ENCODE data around the gene ZNF485. TPM values are rescaled to one million over a fixed set of nuclear protein-coding genes. Genes with fewer than 3 reads are reported as not detected.

Gene ZNF485
- total and polyA plus RNA-seq, 2 of the 8 experiments (the other 6 are each of a cell fraction or from before 2014, with no cell fraction given), result 2.5 to 8.2 TPM

DNA sequence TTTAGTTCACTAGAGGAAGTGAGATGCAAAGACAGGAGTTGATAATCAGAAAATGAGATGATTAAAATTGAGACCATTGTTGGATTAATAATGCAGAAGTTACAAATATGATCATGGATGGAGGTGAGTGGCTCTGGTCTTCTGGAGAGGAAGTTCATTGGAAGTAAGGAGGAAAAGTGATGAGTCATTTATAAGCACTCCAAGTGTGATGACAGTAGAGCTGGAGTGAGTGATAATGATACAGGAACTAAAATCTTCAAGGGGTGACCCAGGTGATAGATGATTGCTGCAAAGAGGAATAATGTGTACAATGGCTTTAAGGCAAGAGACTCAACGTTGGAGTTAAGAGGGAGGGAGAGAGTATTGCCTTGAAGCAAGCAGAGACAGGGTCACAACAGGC lies 21.7 kb downstream of the ZNF485 start:
- H3K23ac ChIP-seq (ENCODE audit: insufficient read length), result no peak overlapping the region
- H2AFZ ChIP-seq (ENCODE audit: low read length), result no peak overlapping the region
- H3K23me2 ChIP-seq (ENCODE audit: low read depth, low read length), result no peaks in the 10 kb centered on the region
- H4K20me1 ChIP-seq (replicated peaks in 1 of 2; ENCODE audit: control insufficient read depth in 1 of 2, insufficient read depth in 2 of 2, low read length in 2 of 2), result no peaks in the 10 kb centered on the region
- H3K4ac ChIP-seq (replicated peaks; ENCODE audit: insufficient read length, low read depth, low read length), result no peak overlapping the region
- no peak overlapping the region for H2BK120ac ChIP-seq (replicated peaks; ENCODE audit: low read depth, low read length)
- peaks cover 0 to 16% of the 10 kb centered on the region in 2 experiments; a peak in 2 of 4 replicates for H3K9me3 ChIP-seq (ENCODE audit: insufficient read depth in 2 of 2, low read depth in 1 of 2, low read length in 1 of 2)
- H3K27me3 ChIP-seq (replicated peaks in 1 of 4; ENCODE audit: control insufficient read depth in 3 of 4, extremely low read depth in 1 of 4, insufficient read depth in 3 of 4, low read length in 3 of 4), result no peaks in the 10 kb centered on the region
- no peak overlapping the region for H3K14ac ChIP-seq (ENCODE audit: insufficient read length)
- no peak overlapping the region for H3K27ac ChIP-seq (ENCODE audit: low read depth, low read length)
- no peak overlapping the region for H2BK15ac ChIP-seq (ENCODE audit: low read length)
- H3K56ac ChIP-seq (replicated peaks; ENCODE audit: insufficient read length, low read depth, low read length), result no peak overlapping the region
- no peak overlapping the region for H4K5ac ChIP-seq (ENCODE audit: insufficient read length, low read depth, low read length)
- H3K4me3 ChIP-seq (ENCODE audit: extremely low read depth in 1 of 4, insufficient read depth in 2 of 4, low read depth in 3 of 4, low read length in 4 of 4), result no peak overlapping the region
- H3K36me3 ChIP-seq (ENCODE audit: control insufficient read depth in 2 of 4, insufficient read depth in 4 of 4, low read length in 3 of 4), result no peaks in the 10 kb centered on the region
- H2BK20ac ChIP-seq (ENCODE audit: low read length), result no peak overlapping the region
- no peaks in the 10 kb centered on the region for H3K79me1 ChIP-seq (ENCODE audit: low read depth, low read length)
- DNase-seq (ENCODE audit: low read depth in 1 of 2, low spot score in 2 of 2) (no peak), FAIRE-seq (no peak)
- no peak overlapping the region for H4K8ac ChIP-seq (ENCODE audit: extremely low read depth, insufficient read depth, low read length)
- H3K9ac ChIP-seq (replicated peaks in 1 of 4; ENCODE audit: extremely low read depth in 1 of 4, low read depth in 3 of 4, low read length in 3 of 4), result no peak overlapping the region
- no peaks in the 10 kb centered on the region for H3K4me1 ChIP-seq (replicated peaks in 1 of 4; ENCODE audit: control insufficient read depth in 3 of 4, insufficient read depth in 4 of 4, low read length in 3 of 4)
- H2AK5ac ChIP-seq (ENCODE audit: low read depth, low read length), result no peak overlapping the region
- H2BK12ac ChIP-seq (ENCODE audit: low read depth, low read length), result no peak overlapping the region
- H4K91ac ChIP-seq (replicated peaks; ENCODE audit: insufficient read length, low read length), result no peak overlapping the region
- H3K18ac ChIP-seq (ENCODE audit: extremely low read depth, low read length), result no peak overlapping the region
- CTCF ChIA-PET (ENCODE audit: partially characterized antibody), result no interaction called here
- POLR2A ChIA-PET (ENCODE audit: partially characterized antibody), result no interaction called here
- no peak overlapping the region for H2BK5ac ChIP-seq (ENCODE audit: low read depth, low read length)
- H3K79me2 ChIP-seq (ENCODE audit: control insufficient read depth in 1 of 2, insufficient read depth in 2 of 2, low read length in 2 of 2), result no peaks in the 10 kb centered on the region
- H3K4me2 ChIP-seq (ENCODE audit: insufficient read depth in 1 of 2, low read depth in 2 of 2, low read length in 2 of 2), result no peak overlapping the region
- WGBS, 2 experiments (ENCODE audit: extremely low coverage in 1 of 2, insufficient coverage in 1 of 2, insufficient read length in 1 of 2, insufficient replicate concordance in 2 of 2, low coverage in 1 of 2, low lambda C conversion rate in 2 of 2, missing lambda C conversion rate in 1 of 2), result 64% methylated on average over 1 of the region's 1 CpG; no CpG with 5 or more reads in 1 of the 2 experiments
- TF ChIP-seq KDM5A (IDR thresholded peaks at IDR 0.05; ENCODE audit: low read length), result no peak
- no peak for TF ChIP-seq SAP30 (IDR thresholded peaks at IDR 0.05; ENCODE audit: insufficient read depth, insufficient replicate concordance, low read length)
- no peak for TF ChIP-seq SRF (IDR thresholded peaks at IDR 0.05; ENCODE audit: low read depth, low read length)
- no peak for TF ChIP-seq CTBP2 (IDR thresholded peaks at IDR 0.05; ENCODE audit: borderline replicate concordance, insufficient read depth, insufficient read length, low read length)
- no peak for TF ChIP-seq TEAD4 (IDR thresholded peaks at IDR 0.05; ENCODE audit: low read depth, low read length)
- TF ChIP-seq, protein P1, sequence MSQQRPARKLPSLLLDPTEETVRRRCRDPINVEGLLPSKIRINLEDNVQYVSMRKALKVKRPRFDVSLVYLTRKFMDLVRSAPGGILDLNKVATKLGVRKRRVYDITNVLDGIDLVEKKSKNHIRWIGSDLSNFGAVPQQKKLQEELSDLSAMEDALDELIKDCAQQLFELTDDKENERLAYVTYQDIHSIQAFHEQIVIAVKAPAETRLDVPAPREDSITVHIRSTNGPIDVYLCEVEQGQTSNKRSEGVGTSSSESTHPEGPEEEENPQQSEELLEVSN (IDR thresholded peaks at IDR 0.05), result no peak
- no peak for TF ChIP-seq CBX5 (IDR thresholded peaks at IDR 0.05; ENCODE audit: low read depth, low read length)
- no peak for TF ChIP-seq ASH2L (IDR thresholded peaks at IDR 0.05; ENCODE audit: low read length)
- no peak for TF ChIP-seq MAX (IDR thresholded peaks at IDR 0.05)
- TF ChIP-seq RXRA (IDR thresholded peaks at IDR 0.05; ENCODE audit: insufficient read depth, low read depth, low read length), result no peak
- TF ChIP-seq, protein P2, sequence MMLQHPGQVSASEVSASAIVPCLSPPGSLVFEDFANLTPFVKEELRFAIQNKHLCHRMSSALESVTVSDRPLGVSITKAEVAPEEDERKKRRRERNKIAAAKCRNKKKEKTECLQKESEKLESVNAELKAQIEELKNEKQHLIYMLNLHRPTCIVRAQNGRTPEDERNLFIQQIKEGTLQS (IDR thresholded peaks at IDR 0.05; ENCODE audit: insufficient read depth, low read depth, low read length), result no peak
- no peak for TF ChIP-seq EZH2 (IDR thresholded peaks at IDR 0.05; ENCODE audit: low read depth, low read length, severe bottlenecking)
- TF ChIP-seq HDAC6 (IDR thresholded peaks at IDR 0.05; ENCODE audit: low read depth, low read length), result no peak

Measured in H1 (cell line).